LNCAP (cell line): ENCODE data around the gene DTD1.

Experiments used
- TF ChIP-seq, protein P1 (sequence below): fragments of 450-650 bp; IDR thresholded peaks from 2 replicates; pipeline ENCODE4 v1.5.1; 2017; ENCODE audit warnings: mild to moderate bottlenecking

DTD1 gene

DNA sequence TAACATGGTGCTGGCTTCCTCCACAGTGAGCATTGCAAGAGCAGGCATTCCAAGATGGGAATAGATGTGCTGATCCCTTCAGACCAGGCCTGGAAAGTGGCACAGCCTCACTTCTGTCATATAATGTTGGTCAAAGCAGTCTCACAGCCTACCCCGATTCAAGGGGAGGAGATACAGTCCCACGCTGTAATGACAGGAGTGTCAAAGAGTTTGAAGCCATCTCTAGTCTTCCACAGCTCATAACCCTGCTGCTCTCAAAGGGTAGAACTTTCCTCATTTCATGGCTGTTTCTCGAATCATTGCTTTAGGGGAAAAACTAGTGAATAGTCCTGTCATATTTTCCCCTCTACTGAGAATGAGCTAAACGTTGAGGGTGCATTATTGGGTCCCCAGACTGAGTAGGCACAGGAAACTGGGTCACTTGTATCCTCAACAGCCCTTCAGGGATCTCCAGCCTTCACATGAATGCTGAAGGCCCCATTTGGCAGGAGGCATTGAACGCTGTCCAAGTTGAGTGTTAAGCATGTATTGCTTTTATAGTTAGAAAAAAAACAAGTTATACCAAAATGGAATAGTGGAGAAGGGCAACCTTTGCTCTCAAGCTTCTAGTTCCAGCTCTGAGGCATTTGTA is 27.3 kb downstream of the DTD1 start:
- TF ChIP-seq, protein P1, sequence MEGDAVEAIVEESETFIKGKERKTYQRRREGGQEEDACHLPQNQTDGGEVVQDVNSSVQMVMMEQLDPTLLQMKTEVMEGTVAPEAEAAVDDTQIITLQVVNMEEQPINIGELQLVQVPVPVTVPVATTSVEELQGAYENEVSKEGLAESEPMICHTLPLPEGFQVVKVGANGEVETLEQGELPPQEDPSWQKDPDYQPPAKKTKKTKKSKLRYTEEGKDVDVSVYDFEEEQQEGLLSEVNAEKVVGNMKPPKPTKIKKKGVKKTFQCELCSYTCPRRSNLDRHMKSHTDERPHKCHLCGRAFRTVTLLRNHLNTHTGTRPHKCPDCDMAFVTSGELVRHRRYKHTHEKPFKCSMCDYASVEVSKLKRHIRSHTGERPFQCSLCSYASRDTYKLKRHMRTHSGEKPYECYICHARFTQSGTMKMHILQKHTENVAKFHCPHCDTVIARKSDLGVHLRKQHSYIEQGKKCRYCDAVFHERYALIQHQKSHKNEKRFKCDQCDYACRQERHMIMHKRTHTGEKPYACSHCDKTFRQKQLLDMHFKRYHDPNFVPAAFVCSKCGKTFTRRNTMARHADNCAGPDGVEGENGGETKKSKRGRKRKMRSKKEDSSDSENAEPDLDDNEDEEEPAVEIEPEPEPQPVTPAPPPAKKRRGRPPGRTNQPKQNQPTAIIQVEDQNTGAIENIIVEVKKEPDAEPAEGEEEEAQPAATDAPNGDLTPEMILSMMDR = no peak

DNA sequence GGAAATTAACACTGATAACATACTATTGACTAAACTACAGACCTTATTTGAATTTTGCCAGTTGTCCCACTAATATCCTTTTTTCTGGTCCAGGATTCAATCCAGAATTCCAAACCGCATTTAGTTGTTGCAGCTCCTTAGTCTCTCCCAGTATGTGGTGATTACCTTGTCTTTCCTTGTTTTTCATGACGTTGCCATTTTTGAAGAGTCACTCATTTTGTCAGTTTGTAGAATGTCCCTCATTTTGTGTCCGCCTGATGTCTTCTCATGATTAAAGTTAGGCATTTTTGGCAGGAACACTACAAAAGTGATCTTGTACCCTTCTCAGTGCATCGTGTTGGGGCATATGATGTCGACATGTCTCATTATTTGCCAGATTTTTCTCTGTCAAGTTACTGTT is 33.1 kb downstream of the DTD1 start:
- TF ChIP-seq, protein P1 = no peak

DNA sequence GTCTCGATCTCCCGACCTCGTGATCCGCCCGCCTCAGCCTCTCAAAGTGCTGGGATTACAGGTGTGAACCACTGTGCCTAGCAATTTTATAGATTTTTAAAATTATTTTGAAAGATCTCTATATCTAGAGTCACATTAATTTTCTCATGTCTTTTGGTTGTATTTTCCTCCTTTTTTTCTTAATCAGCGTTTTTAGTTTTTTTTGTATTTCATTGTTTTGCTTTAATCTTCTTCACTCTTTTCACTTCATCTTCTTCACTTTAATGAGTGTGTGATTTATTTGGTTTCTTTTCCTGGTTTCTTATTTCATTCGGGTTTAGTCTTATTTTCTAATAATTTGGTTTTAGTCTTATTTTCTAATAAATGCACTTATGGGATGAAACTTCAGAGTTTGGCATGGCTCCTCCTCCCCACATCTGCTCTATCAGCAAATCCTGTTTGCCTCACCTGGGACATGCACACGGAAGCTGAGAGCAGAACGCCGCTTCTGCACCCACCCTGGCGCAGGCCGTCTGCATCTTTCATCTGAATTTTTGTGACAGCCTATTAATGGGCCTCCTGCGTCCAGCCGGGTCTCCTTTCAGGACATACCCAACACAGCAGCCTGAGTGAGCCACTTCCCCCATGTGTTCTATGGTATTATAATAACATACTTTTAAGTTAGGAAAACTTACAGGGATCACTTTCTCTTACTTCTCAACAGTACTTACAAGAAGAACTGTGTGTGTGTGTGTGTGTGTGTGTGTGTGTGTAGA is 35.5 kb downstream of the DTD1 start:
- TF ChIP-seq, protein P1 = no peak

DNA sequence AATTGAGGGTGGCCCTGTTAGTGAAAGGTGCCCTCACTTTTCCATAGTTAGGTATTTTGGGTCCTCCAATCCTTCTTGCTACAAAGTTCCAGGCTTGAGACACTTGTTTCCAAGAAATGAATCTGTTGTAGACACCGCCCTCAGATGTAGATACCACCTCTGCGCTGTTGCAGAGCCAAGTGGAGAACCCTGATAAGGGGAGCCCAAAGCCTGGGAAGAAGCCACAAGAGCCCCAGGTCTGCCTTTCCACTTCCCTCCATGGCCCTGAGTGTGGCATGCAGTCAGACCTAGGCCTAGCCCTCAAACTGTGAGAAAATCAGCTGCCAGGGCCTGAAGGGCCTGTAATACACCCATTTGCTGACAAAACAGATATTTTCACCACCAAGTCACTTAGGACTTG is 37.1 kb downstream of the DTD1 start:
- TF ChIP-seq, protein P1 = no peak

DNA sequence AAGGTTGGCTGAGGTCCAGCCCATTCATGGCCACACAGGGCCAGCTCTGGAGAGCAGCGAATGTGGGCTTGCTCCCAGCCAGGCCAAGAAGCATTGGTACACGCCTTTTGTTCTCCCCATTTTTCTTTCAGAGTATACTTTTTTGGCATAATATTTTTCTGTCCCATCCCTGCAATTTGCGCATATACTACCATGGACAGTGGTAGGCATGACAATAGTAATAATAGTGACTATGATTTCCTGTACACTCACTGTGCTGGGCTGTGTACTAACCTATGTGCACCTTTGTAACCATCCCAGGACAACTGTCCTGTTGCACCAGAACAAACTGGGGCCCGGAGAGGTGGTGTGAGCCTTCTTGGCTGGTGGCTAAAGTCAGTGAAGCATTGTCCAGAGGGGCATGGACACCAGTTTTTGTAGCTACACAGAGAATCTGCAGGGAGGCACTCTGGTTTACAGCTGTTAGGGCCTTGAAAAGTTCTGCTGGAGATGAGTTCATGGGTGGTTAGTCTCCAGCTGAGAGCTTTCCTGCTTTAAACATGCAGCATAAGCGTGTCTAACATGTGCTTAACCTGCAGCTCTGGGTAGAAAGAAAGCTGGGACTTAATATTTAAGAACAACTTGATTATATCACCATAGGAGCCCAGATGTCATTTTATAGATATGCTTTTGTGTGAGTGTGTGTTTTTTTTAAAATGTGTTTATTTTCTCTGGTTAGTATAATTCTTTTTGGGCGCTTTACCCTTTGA is 38.2 kb downstream of the DTD1 start:
- TF ChIP-seq, protein P1 = no peak

DNA sequence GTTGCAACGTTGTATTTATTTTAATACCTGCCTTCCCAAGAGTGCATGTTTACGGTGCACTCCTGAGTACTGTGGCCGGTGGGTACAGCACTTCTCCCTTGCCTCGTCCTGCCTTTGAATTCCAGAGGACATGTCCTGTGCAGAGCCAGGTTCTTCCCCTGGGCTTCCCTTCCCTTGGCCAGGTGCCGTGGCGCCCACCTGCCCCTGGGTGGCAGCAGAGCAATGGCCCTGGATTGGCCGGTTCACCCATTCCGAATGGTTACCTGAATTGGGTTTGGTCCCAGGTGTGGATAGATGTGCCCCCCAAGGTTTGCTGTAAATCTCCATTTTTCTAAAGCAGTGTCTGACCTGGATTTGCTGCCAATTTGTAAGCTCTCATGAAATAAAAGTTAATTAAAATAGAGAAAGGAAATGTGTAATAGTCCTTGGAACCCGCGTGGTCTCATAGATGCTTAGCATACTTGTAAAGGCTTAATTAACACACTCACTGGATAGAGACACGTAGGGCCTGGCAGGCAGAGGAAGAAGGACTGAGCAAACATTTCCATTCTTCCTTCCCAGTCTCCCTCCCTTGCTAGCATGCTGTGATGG is 40.6 kb downstream of the DTD1 start:
- TF ChIP-seq, protein P1 = peak; percentile 83

DNA sequence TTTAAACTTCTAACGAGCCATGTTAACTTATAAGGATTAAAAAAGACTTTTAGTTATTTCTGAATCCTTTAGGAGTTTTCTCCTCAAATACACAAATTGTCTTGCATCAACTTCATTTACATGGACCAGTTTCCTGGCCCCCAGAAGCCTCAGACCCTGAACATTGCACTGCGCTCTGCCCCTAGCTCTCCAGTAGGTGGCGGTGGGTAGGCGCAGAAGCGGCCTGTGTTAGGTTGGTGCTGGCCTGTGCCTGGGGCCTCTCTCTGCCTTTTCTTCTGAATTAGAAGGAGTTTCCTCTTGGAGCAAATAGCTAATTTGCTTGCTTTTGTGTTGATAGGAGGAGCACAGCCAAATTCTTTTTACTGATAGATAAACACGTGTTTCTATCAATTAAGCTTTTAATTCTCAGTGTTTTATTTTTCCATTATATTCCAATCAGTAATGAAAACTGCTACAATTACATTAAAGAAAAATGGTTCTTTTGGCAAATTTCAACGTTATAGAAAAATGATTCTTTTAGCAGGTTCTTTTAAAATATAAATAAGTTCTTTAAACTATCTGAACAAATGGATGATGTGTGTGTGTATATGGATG is 44.4 kb downstream of the DTD1 start:
- TF ChIP-seq, protein P1 = peak; percentile 99
